Loucy (cell line): Measurements from ENCODE around the gene MUC16.
A peak's percentile ranks its signal among the peaks of the same experiment; 100 is the strongest.

Experiments
- CTCF ChIP-seq: fragments of 200-600 bp; sonication (generic); conservative IDR thresholded peaks from 2 replicates; pipeline ENCODE4 v1.5.1; 2014; ENCODE audit warnings: mild to moderate bottlenecking, antibody characterized with exemption, low read length
- EZH2phosphoT487 ChIP-seq: fragments of 200-600 bp; IDR thresholded peaks from 2 replicates; pipeline ENCODE4 v1.6.1; 2018; ENCODE audit warnings: antibody characterized with exemption, mild to moderate bottlenecking, moderate library complexity, borderline replicate concordance

- peak; percentile 50 for TF ChIP-seq CTCF
- TF ChIP-seq EZH2phosphoT487: no peak
Measured at GRCh38 chr19:8988204-8988603, 22.0 kb downstream of the MUC16 start.
